Measurements from ENCODE around the gene PTPRC. TPM values are rescaled to one million over a fixed set of nuclear protein-coding genes. Genes with fewer than 3 reads are reported as not detected.

The PTPRC gene
- total RNA-seq, 1 donor from 2014 or later: 35.1 TPM

GRCh38 chr1:198699167-198700015 lies 60.6 kb downstream of the PTPRC start:
- DNase-seq (ENCODE audit: low spot score): peak; percentile 46

GRCh38 chr1:198700016-198700392 lies 61.2 kb downstream of the PTPRC start:
- no peak for DNase-seq (ENCODE audit: low spot score)

DNA sequence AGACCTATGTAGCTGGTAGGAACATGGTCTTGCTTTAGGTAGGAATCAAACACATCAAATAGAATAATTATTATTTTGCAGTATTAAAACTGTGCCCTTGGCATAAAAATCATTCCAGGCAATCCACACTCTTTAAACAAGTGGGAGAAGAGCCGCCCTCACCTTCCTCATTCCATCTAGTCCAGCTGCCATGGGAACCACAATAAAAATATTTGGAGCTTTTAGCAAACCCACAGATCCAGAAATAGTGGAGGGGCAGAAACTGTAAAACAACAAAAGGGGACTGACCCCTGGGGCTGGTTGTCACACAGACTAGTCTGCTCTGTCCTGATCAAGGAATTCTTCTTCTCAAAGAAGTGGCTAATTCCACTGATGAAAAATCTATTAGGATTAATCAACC lies 61.6 kb downstream of the PTPRC start:
- DNase-seq (ENCODE audit: low spot score): no peak

GRCh38 chr1:198701250-198701649 lies 62.4 kb downstream of the PTPRC start:
- DNase-seq (ENCODE audit: low spot score): no peak

GRCh38 chr1:198701766-198702539 lies 63.1 kb downstream of the PTPRC start:
- DNase-seq (ENCODE audit: low spot score): no peak

DNA sequence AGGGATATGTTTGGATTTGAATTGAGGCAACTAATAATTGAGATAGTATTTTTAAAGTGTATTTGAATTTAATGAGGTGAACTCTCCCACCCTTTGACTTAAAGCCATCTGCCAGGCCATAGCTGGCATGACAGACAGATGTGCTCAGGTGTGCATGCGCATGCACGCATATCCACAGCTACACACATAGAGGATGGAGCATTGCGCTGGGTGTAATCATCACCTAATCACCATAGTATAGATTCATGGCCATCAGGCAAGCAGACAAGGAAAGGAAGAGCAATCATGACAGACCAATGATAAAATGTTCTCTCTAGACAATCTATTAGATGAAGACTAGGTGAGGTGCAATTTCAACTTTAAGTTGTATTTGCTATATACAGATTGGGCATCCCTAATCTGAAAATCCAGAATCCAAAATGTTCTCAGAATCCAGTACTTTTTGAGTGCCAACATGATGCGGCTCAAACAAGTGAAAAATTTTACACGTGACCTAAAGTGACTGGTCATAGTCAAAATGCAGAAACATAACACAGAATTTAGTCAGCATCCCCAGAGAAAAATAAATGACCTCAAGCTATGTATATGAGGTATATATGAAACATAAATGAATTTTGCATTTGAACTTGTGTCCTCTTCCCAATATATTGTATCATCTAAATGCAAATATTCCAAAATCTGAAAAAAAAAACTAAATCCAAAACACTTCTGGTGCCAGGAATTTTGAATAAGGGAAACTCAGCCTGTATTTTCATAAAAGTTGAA lies 70.1 kb downstream of the PTPRC start:
- DNase-seq (ENCODE audit: low spot score): no peak

DNA sequence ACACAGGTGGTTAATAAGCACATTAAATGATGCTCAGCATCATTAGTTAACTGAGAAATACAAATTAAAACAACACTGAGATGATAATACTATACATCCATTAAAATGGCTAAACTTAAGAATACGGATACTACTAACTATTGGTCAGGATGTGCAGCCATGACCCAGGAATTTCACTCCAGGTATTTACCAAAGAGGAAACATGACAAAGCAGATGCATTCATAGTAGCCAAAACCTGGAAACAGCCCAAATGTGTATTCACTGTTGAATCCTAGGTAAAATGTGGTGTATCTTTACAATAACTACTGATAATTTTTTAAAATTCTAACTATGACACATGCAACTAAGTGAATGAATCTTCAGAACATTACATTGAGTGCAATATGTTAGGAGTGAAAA lies 73.0 kb downstream of the PTPRC start:
- no peak for DNase-seq (ENCODE audit: low spot score)

DNA sequence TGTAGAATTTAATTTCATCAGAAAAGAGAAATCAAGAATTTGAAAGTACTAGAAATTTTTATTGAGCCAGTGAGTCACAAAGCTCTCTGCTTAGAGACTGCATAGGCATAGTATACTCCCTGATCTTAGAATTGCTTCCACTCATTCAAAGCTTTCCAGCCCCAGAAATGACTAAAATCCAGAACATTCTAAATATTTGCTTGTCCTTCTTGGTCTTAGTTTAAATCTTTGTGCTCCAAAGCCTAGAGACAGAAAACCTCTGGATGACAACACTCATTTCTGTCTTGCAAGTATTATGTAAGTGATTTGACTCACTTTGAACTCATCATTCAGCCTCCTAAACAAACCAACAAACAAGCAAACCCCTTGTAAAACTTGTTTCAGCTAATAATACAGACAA lies 74.2 kb downstream of the PTPRC start:
- no peak for DNase-seq (ENCODE audit: low spot score)

GRCh38 chr1:198714271-198714670 lies 75.4 kb downstream of the PTPRC start:
- no peak for DNase-seq (ENCODE audit: low spot score)

GRCh38 chr1:198716051-198716450 lies 77.2 kb downstream of the PTPRC start:
- DNase-seq (ENCODE audit: low spot score): no peak

DNA sequence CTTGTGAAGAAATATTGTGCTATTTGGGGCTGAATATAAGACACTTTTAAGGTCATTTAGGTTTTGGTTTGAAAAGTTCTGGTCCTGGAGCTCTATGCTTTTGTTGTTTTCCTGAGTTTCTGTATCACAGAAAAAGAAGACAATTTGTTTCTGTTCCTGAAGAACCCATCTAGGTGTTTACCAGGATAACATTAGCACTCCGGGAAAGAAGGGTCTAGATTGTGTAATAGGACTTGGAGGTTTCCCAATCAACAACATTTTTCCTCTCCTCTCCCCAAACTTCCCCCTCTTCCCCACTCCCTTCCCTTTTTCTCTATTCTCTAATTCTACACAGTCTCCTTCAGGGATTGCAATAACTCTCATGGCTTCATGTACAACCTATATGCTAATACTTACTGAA lies 78.7 kb downstream of the PTPRC start:
- DNase-seq (ENCODE audit: low spot score): no peak

DNA sequence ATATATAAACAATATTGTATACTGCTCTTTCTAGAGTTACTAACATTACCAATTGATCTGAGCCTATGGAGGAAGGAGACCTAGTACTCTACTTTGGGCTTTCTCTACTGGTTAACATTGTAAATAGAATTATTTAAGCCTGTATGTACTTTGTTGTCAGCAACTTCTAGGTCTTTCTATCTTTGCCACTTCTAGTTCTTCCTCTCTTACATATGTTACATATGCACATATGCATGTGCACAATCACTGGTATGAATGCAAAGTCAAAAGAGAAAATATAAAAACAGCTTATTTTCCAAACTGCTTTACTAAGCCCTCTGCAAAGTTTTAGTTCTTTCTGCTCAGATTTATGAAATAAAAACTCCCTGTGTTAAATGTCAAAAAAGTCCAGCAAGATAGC lies 84.3 kb downstream of the PTPRC start:
- DNase-seq (ENCODE audit: low spot score): no peak

DNA sequence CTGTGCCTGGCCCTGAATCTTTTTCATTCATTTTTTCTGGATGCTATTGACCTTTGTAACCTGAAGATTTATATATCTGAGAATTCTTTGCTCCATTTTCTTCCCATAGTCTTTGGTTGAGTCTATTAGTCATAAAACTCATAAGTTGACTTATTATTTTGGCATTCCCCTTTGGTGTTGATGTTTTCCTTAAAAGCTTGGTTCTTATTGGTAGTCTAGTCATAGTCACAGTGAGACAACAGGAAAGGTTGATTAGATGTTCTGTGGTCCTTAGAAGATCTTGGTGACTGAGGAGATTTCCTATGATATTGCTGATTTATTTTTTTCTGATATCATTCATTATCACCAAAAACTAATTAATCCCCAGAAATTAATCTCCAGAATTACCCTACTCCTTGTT lies 86.2 kb downstream of the PTPRC start:
- DNase-seq (ENCODE audit: low spot score): no peak

GRCh38 chr1:198726455-198726854 lies 87.6 kb downstream of the PTPRC start:
- DNase-seq (ENCODE audit: low spot score): no peak

DNA sequence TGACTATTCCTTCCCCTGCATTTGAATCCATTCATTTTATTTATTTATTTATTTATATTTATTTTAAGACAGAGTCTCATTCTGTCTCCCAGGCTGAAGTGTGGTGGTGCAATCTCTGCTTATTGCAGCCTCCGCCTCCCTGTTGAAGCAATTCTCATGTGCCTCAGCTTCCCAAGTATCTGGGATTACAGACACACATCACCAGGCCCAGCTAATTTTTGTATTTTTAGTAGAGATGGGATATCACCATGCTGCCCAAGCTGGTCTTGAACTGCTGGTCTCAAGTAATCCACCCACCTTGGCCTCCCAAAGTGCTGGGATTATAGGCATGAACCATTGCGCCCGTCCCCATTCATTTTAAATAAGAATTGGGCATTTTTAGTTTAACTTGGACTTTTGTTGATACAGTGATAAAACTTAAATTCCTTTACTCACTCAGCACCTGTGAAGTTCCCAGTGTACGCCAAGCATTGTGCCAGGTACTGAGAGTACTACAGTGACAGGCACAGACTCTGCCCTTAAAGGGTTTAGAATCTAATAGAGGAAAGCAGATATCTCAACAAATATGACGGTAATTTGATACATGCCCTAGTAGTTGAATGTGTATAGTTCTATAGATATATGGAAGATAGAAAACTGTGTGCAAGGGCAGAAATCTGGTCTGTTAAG lies 90.5 kb downstream of the PTPRC start:
- DNase-seq (ENCODE audit: low spot score): no peak

- no peak for DNase-seq (ENCODE audit: low spot score)
Observed at GRCh38 chr1:198730952-198731351, 92.1 kb downstream of the PTPRC start.

- no peak for DNase-seq (ENCODE audit: low spot score)
Observed at GRCh38 chr1:198734323-198735008, 95.6 kb downstream of the PTPRC start.

- no peak for DNase-seq (ENCODE audit: low spot score)
Observed at GRCh38 chr1:198741744-198742143, 102.9 kb downstream of the PTPRC start.

GRCh38 chr1:198747127-198747526 lies 108.3 kb downstream of the PTPRC start:
- DNase-seq (ENCODE audit: low spot score): no peak

DNA sequence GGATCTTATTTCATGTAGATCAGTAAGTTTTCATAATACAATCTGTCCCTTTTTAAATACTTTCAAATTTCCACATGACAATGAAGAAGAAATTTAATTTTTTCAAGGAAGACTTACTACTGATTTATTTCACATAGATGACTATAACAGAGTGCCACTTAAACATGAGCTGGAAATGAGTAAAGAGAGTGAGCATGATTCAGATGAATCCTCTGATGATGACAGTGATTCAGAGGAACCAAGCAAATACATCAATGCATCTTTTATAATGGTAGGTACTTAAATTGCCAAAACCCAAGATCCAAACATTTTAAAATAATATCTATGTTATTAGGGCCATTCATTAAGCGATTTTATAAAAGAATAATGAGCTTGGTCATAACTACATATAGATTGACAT lies 110.4 kb downstream of the PTPRC start:
- DNase-seq (ENCODE audit: low spot score): no peak

- DNase-seq (ENCODE audit: low spot score): no peak
Observed at GRCh38 chr1:198750081-198750480, 111.2 kb downstream of the PTPRC start.
